Gastroesophageal sphincter (tissue), 3 donors: Measurements from ENCODE around the gene JARID2.

Experiments
- CTCF ChIP-seq, 4 experiments: fragments of 200-600 bp in 2 of 4; fragments of 450-650 bp in 2 of 4; sonication (generic) in 1 of 4; IDR thresholded peaks; one replicate each; pipeline ENCODE4 v1.5.1; 2017 to 2019; ENCODE audit warnings: antibody characterized with exemption in 4 of 4, mild to moderate bottlenecking in 2 of 4, moderate library complexity in 2 of 4
- EP300 ChIP-seq: sonication (generic); formaldehyde crosslinking; IDR thresholded peaks from one replicate; pipeline ENCODE4 v1.6.1; 2017; ENCODE audit warnings: antibody characterized with exemption, mild to moderate bottlenecking
- POLR2A ChIP-seq, 2 donors: fragments of 450-650 bp; IDR thresholded peaks; one replicate each; pipeline ENCODE4 v1.6.1; 2017; ENCODE audit warnings: antibody characterized with exemption in 2 of 2, mild to moderate bottlenecking in 2 of 2, moderate library complexity in 1 of 2
- POLR2AphosphoS5 ChIP-seq: sonication (generic); formaldehyde crosslinking; IDR thresholded peaks from one replicate; pipeline ENCODE4 v1.6.1; 2017; ENCODE audit warnings: antibody characterized with exemption

GRCh38 chr6:15331143-15331542 lies 85.3 kb downstream of the JARID2 start:
- TF ChIP-seq CTCF (IDR thresholded peaks at IDR 0.05) (no peak), POLR2AphosphoS5 (no peak), EP300 (no peak), POLR2A (IDR thresholded peaks at IDR 0.05) (no peak)
